Mammary epithelial cell (primary cell): ENCODE measurements around the gene KIF1B.

Experiments used
- EZH2 ChIP-seq: IDR thresholded peaks from 2 replicates; pipeline ENCODE4 v1.6.1; 2012; ENCODE audit warnings: low read length, inconsistent platforms, borderline replicate concordance
- TF ChIP-seq, protein P1 (sequence below), 2 donors: IDR thresholded peaks in 1 of 2; conservative IDR thresholded peaks in 1 of 2; 2 replicates each; pipeline ENCODE4 v1.5.1; 2011 to 2012; ENCODE audit warnings: inconsistent platforms in 2 of 2, low read length in 2 of 2, mild to moderate bottlenecking in 2 of 2, control low read depth in 1 of 2, low read depth in 1 of 2; ENCODE audit not compliant: insufficient read depth in 1 of 2; ENCODE audit errors: extremely low read depth in 1 of 2

DNA sequence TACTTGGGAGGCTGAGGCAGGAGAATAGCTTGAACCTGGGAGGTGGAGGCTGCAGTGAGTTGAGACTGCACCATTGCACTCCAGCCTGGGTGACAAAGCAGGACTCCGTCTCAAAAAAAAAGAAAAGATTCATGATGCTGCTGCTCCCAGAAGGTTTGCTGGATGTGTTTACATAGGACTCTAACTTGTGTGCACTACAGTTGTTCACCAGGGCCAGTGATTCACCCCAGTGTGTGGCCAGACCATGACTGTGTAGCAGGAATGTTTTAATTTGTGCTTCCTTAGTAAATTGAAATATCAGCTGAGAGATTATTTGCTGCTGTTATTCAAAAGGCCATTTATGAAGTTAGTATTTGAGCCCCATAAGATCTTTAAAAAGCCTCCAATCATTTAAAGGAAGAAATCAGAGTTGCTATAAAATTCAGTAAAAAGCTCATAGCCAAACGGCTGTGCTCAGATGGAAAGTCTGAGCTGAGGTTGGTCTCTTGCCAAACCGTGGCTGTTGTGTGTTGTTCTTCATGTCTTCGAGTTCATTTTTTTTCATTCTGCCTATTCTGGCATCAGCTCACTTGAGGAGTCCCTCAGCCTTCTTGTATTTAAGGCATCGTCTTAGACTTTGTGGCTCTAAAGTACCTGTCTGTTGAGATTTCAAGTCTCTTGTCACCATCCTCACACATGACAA is 170.4 kb downstream of the KIF1B start:
- TF ChIP-seq, protein P1, sequence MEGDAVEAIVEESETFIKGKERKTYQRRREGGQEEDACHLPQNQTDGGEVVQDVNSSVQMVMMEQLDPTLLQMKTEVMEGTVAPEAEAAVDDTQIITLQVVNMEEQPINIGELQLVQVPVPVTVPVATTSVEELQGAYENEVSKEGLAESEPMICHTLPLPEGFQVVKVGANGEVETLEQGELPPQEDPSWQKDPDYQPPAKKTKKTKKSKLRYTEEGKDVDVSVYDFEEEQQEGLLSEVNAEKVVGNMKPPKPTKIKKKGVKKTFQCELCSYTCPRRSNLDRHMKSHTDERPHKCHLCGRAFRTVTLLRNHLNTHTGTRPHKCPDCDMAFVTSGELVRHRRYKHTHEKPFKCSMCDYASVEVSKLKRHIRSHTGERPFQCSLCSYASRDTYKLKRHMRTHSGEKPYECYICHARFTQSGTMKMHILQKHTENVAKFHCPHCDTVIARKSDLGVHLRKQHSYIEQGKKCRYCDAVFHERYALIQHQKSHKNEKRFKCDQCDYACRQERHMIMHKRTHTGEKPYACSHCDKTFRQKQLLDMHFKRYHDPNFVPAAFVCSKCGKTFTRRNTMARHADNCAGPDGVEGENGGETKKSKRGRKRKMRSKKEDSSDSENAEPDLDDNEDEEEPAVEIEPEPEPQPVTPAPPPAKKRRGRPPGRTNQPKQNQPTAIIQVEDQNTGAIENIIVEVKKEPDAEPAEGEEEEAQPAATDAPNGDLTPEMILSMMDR (conservative IDR thresholded peaks at IDR 0.05 in 1 of 2, IDR thresholded peaks at IDR 0.05 in 1 of 2; ENCODE audit: extremely low read depth in 1 of 2, insufficient read depth in 1 of 2, low read depth in 1 of 2, low read length in 2 of 2), result no peak
- no peak for TF ChIP-seq EZH2
